Measurements from ENCODE around the gene BAIAP3.
A peak's percentile ranks its signal among the peaks of the same experiment; 100 is the strongest.

The BAIAP3 gene

DNA sequence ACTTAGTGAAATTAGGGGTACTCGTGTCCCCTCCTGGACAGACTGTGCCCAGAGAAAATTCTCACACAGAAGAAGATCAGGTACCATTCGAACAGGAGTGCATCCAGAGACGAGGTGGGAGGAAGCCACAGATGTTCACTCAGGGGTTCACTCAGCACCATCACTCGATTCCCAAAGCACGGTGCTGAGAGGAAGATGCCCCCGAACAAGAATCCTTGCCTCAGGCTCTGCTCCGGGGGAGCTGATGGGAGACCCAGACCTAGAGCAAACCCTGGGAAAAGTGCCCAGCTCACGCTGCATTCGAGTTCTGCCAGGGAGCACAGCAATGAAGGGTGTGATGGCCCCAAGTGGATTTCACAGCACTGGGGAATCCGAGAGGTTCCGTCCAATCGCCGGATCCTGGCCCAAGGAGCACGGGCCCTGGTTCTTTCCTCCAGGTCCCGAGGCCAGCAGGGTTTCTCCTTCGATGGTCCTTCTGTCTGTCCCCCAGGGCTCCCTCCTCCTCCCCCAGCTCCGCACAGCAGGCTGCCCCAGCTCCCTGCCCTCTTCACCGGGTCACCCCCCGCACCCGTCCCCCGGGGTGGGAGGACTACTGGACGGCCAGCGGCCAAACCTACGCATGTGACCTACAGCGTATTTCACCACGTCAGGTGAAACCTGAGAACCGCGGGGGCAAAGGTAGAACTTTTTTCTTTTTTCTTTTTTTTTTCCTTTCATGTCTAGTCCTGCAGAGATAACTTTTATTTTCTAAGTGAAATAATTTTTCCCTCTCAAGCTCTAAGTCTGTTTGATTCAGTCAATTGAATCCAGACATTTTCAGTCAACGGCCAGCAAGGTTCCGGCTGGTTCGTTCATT is 34.2 kb upstream of the BAIAP3 start:
- DNase-seq (ENCODE audit: low read depth in 3 of 3) = no peak

DNA sequence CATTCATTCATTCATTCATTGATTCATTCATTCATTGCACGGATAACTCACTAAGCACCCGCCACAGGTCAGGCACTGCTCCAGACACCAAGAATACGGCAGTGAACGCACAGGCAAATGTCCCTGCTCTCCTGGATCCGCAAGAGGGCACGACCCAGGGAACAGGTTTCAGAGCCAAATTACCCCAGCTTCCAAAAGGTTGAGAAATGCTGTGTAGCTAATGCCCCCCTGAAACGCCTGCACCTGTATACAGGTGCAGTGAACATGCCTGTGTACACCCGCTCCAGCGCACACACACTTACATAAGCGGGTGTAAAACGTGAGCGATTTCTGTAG is 33.6 kb upstream of the BAIAP3 start:
- DNase-seq (ENCODE audit: low read depth in 3 of 3) = no peak

DNA sequence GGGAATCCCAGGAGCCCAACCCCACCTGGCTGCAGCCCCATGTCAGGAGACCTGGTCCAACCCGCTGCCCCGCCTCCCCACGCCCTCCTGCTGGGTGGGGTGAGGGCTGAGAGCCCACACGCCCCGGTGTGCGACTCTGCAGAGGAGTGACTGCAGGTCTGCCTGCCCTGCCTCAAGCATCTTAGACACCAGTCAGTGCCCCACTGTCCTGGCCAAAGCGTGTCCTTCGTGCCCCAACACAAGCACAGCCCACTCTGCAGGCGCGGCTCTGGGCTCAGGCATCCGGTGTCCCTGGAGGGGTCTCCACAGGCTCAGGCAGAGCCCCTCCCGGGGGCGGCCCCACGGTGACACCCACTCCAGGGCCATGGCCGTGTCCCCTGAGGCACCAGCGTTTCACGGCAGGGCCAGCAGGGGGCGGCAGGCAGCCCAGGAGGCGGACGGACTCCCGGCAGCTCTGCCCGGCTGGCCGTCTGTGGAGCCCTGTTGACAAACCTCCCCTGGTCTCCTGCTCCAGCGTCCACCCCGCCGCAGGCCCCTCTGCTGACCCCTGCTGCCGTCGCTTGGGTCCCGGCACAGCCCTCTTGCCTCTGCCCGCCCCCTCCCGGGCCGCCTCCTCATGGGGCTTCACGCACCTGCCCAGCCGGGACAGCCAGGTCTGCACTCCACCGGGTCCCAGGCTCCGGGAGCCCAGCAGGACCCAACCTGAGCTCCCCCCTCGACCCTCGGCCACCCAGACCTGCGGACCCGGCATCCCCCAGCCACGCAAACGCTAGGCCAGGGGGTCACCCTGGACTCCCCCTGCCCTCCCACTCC is 32.6 kb upstream of the BAIAP3 start:
- DNase-seq (ENCODE audit: low read depth in 3 of 3) = peak; percentile 53 to 70 (median 63)

DNA sequence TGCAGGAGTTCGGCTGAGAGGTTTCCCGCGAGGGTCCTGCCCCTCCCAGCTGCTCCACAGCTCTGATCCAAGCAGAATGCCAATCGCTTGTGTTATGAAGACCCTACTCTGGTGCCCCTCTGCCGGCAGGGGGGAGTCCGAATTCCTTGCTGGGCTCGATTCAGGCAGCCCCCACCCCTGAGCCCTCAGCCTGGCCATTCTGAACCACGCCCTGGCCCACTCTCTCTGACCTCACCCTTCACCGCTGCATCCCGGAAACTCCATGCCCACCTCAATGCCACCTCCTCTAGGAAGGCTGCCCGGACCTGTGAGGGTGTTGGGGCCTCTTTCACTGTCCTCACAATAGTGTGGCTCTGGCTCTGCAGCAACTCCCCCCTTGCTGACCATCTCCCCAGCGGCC is 31.9 kb upstream of the BAIAP3 start:
- no peak for DNase-seq (ENCODE audit: low read depth in 3 of 3)

DNA sequence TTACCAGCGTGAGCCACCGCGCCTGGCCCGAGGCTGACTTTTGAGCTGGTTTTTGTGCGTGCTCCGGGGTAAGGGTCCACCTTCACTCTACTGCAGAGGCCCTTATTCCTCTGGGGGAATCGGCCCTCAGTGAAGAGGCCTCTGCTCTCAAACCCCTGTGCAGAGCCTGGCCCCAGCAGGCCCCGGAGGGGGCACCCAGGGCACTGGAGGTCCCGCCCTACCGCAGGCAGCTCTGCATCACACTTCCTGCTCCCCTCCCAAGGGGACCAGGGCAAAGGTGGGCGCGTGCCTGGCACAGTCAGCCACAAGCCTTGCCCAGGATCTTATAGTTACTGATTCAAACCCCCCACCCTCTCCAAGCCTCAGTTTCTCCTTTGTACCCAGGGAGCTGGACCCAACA is 27.6 kb upstream of the BAIAP3 start:
- no peak for DNase-seq (ENCODE audit: low read depth in 3 of 3)

DNA sequence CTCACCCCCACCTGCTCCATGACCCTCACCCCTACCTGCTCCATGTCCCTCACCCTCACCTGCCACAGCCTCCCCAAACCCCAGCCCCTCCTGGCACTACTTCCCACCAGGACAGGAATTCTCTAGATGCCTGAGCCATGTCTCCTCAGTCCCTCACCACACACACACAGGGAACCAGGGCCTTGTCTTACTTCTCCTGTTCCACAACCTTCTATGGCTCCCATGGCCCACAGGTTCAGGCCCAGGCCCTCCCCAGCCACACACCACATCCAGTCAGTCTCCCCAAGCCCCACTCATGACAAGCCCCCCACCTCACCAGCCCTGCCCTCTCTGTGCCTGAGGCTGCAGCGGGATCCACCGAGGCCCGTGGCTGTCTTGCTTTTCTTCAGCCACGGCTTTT is 27.1 kb upstream of the BAIAP3 start:
- no peak for DNase-seq (ENCODE audit: low read depth in 3 of 3)

DNA sequence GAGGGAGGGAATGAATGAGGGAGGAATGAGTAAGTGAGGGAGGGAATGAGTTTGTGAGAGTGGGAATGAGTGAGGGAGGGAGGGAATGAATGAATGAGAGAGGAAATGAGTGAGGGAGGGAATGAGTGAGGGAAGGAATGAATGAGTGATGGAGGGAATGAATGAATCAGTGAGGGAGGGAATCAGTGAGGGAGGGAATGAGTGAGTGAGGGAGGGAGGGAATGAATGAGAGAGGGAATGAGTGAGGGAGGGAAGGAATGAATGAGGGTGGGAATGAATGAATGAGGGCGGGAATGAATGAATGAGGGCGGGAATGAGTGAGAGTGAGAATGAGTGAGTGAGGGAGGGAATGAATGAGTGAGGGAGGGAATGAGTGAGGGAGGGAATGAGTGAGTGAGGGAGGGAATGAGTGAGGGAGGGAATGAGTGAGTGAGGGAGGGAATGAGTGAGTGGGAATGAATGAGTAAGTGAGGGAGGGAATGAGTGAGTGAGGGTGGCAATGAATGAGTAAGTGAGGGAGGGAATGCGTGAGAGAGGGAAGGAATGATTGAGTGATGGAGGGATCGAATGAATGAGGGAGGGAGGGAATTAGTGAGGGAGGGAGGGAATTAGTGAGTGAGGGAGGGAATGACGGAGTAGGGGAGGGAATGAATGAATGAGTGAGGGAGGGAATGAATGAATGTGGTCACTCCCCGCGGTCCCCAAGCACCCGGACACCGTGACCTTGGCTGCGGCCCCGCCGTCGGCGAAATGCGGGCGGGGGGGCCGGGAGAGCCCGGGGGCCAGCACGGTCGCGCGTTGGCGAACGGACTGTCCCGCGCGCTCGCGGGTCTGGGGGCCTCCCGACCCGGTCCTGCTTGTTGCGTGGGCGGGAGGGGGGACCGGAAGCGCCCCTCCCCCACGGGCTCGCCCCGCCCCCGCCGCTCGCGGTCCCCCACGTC is 25.1 kb upstream of the BAIAP3 start:
- DNase-seq (ENCODE audit: low read depth in 3 of 3) = no peak

DNA sequence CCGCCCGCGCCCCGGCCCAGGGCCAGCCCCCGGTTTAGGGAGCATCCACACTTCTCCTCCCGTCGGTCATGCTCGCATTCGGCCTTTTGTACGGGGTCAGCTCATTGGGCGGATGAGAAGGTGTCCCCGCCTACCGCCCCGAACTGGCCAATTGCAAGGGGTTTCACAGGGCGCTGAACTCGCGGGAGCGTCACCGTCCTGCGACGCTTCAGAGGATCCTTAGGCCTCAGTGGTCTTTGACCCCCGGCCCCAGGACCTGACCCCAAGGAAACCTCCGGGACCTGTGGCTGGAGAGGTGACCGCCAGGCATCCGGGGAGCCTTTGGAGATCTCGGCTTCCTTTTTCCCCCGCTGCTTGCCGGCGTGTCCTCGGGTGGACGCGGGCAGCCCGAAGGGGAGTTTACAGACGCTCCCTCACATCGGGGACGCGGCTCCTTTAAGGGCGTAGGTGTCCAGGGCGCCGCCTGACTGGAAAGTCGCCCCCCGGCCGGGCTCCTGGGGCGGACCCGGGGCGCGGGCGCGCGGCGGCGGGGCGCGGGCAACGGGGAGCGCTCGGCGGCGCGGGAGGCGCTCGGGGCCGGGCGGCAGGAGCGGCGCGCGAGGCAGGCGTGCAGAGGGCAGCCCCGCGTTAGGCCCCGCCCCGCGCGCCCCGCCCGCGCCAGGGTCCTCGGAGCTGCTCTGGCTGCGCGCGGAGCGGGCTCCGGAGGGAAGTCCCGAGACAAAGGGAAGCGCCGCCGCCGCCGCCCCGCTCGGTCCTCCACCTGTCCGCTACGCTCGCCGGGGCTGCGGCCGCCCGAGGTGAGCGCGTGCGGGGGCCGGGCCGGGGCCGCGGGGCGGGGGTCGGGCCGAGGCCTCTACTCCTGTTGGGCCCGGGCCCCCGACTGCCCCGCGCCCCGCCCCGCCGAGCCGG is 24.2 kb upstream of the BAIAP3 start, which contains the start of gene UBE2I:
Gene UBE2I, plus strand, starts transcription at position 660 of the 909 bp plus-strand sequence. CDS start 4,395 bp downstream, outside the sequence.
- peak; percentile 95 to 96 (median 96) for DNase-seq (ENCODE audit: low read depth in 3 of 3)

DNA sequence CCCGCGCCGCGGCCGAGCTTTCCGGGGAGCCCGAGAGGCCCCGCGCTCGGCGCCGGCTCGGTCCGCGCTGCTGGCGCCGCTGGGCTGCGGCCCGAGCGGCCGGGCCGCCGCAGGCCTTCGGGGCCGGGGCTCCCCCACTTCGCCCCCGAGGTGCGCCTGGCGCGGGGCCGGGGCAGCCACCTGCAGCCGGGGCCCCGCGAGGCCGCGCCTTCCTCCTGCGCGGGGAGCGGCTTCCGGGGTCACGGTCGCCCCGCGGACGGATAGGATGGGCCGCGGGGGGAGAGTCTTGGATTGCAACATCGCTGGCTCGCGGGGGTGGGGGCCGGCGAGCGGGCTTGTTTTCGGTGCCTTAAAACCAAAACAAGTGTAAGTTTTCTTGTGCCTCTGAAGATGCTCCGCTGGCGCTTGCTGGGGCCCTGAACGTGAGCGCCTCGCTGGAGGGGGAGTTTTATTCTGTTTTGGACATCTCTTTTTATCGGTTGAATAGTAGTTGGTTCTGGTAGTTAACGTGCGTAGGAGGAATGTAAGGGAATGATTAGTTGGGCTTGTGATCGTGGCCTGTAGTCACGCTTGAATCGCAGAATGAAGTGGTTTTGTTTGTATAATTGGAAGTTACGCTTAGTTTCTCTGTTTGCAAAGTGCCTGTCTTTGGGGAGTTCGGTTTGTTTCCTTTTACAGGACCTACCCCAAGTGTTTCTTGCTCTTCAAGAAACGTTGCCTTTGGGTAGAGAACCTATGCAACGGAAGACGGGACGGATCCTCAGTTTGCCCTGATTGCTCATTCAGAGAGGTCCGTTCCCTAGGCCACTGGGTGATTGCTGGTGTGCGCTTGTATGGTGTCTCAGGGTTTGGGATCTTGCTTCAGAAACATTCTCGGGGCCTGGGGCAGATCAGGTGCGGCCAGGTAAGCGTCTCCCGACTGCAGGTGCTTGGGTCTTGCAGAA is 23.3 kb upstream of the BAIAP3 start:
- no peak for DNase-seq (ENCODE audit: low read depth in 3 of 3)

DNA sequence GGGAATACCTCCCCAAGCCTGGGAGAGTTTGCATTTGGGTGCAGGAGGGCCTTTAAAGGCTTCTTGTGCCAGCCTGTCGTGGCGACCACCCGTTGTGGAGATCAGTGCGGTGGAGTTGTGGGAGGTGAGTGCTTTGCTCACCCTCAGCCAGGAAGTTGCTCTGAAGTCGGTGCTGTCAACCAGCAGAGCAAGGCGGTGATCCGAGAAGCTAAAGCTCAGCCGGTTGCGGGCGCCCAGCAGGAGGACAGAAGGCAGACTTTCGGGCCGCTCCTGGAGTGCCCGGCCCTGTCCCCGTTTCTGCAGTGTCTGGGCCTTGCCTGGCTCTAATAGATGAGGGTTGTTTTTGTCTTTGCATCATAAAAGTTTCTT is 22.6 kb upstream of the BAIAP3 start:
- no peak for DNase-seq (ENCODE audit: low read depth in 3 of 3)

DNA sequence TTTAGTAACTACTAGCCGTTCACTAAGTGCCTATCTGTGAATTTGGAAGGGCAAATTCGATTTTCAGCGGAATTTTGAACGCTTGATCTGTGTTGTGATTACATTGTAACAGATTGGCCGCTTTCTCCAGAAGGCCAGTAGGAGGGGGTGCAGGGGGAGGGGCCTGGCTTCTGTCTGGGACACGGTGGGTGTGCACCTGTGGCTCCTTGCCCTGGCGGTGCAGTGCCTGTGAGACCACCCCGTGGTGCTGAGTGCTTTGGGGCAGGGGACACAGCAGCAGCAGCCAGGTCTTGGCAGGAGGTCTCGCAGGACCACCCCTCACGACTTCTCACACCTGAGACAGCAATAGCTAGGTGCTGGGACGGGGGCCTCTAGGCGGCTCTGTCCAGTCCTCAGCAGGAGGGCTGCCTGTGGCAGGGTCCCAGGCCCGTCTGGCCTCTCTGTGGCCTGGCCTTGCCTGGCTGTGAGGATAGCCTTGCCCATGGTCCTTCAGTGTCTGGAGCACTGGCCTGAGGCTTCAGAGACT is 22.2 kb upstream of the BAIAP3 start:
- no peak for DNase-seq (ENCODE audit: low read depth in 3 of 3)

DNA sequence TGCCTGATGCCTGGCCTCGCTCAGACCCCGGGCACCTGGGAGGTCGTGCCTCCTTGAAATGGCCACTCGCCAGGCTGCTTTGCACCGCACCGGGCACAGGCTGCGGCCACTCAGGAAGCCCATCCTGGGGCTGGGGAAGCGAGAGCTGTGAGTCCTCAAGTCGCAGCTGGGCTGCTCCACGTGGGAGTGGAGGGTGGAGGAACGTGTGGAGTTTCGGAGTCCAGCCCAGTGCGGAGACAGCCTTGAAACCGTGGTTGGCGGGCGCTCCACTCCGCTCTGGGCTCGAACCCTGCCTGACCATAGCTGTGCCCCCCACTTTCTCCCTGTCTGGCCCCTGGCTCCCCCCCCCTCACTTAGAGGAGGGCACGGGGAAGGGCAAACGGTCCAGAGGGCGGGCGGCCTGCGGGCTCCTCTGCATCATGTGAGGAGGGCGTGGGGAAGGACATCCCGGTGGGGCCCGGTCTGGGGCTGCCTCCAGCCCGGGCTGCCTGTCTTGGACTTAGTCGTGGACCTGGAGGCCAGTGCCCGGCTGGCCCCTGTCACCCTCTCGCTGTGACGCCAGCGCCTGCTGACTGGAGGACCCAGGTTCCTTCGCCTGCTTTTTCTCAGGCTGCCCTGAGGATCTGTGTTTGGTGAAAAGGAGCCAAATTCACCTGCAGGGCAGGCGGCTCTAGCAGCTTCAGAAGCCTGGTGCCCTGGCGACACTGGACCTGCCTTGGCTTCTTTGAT is 21.5 kb upstream of the BAIAP3 start:
- no peak for DNase-seq (ENCODE audit: low read depth in 3 of 3)

DNA sequence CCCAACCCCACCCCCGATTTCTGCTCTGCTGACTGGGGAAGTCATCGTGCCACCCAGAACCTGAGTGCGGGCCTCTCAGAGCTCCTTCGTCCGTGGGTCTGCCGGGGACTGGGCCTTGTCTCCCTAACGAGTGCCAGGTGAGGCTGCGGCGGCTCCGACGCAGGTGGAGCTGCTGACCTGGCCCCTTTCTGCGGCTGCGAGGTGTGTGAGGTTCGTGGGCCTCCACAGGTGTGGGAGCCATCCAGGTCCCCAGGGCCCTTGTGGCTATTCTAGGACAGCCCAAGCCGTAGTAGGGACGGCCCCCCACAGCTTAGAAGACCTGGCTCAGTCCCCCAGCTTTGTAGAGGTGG is 21.0 kb upstream of the BAIAP3 start:
- DNase-seq (ENCODE audit: low read depth in 3 of 3) = no peak

DNA sequence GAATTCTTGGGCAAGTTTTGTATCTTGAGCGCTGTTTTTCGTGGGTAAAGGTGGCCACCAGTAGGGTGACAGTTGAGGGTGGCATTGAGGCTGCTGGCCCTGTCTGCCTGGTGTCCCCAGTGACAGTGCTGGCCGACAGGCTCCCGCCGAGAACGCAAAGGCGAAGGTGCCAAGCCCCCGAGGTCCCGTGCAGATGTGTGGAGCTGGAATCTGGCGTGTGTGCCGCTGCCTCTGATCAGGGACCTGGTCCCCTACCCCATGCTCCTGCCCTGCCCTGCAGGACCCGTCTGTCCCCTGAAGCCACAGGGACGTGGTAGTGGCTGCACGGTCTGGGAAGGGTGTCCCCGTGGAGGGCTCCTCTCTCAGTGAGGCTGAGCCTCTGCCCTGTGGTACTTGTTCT is 20.5 kb upstream of the BAIAP3 start:
- no peak for DNase-seq (ENCODE audit: low read depth in 3 of 3)

DNA sequence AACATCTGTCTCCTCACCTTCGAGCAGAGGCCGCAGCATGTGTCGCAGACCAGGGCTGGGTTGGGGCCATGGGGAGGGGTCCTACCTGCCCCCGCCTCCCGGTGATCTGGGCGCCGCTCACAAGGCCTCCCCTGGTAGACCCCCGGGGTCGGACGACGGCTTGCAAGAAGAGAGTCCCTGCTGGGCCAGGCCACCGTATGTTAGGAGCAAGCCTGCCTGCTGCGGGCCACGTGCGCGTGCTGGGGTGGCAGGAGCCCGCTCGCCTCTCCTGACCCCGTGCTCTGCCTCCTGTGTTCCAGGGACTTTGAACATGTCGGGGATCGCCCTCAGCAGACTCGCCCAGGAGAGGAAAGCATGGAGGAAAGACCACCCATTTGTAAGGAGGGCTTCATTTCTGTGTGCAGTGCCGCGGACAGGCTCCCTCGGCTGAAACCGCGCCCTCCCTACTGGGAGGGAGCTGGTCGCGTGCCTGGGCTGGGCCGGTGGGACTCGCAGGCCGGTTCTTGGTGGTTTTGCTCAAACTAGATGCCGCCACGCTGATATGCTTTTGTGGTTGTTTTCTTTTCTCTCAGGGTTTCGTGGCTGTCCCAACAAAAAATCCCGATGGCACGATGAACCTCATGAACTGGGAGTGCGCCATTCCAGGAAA is 19.6 kb upstream of the BAIAP3 start:
- DNase-seq (ENCODE audit: low read depth in 3 of 3) = no peak

DNA sequence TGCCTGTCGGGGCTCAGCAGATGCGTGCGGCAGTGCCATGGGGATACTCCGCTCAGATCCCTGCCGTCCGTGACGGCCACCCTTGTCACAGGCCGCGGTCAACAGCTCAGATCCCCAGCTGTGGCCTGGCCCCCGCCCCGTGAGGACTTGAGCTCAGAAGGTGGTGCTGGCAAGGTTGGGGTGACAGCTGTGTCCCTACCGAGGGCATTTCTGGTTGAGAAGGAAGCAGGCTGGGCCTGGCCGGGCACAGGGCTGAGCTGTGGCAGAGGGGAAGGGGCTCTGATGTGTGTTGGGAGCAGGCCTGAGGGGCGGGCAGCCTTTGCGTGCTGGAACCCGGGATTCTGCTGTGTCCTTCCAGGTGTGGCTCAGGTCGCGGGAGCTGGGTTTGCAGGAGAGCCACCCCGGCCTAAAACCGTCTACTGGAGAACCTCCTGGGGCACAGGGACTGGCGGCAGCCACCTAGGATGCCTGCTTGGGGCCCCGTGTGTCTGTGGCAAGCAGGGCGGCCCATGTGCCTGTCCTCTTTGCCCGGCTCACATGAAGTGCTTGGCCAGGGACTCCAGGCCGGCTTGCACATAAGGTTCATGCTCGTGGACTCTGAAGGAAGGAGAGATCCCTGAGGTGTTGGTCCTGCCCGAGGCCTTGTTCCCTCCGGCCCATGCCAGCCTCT is 18.9 kb upstream of the BAIAP3 start:
- no peak for DNase-seq (ENCODE audit: low read depth in 3 of 3)

DNA sequence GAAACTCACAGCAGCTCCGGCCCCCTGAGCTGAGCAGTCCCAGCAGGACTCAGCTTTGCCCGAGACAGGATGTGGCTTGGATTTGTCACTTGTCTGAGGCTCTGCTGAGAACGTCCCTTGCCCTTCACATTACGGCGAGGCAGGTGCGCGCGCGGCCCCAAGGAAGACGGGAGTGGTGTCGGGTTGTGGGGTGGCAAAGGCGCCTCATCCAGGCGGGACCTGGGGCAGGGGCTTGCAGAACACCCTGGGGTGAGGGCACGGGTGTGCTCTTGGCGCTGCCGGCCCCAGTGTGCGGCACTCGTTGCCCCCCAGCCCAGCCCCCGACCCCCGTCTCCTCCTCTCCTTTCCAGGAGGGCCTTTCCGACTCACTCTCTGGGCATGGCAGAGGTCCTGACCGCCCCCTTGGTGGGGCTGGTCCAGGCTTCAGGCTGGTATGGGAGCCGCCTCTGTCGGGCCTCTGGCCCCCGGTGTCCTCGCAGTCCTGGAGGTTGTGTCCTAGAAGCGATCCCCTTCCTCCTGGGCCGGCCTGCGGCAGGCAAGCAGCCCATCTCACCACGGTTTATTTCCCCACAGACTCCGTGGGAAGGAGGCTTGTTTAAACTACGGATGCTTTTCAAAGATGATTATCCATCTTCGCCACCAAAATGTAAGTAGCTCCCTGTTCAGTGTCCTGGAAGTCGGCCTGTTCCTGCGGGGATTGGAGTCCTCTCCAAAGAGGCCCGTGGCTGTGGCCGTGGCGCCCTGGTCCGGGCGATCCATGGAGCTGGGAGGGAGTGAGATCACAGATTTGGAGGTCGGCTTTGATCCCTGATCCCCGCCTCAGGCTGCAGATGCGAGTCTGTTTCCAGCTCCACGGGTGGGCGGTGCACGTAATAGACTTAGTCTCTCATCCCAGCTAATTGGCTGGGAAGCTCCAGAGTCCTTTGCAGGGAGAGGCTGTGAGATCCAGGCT is 18.1 kb upstream of the BAIAP3 start:
- DNase-seq (ENCODE audit: low read depth in 3 of 3) = no peak
